HEK293 (cell line): ENCODE results near the gene EXD2.

ENCODE experiments used
- BCL11A ChIP-seq: fragments of 450-650 bp; formaldehyde crosslinking; IDR thresholded peaks from 2 replicates; pipeline ENCODE4 v1.5.1; 2016; ENCODE audit warnings: low read depth, missing biosample characterization, missing genetic modification characterization
- GLIS2 ChIP-seq: fragments of 450-650 bp; formaldehyde crosslinking; IDR thresholded peaks from 2 replicates; pipeline ENCODE4 v1.5.1; 2016; ENCODE audit warnings: missing biosample characterization, missing genetic modification characterization
- KLF16 ChIP-seq: fragments of 450-650 bp; formaldehyde crosslinking; IDR thresholded peaks from 2 replicates; pipeline ENCODE4 v1.5.1; 2017; ENCODE audit warnings: missing biosample characterization, missing genetic modification characterization
- MYNN ChIP-seq: fragments of 450-650 bp; formaldehyde crosslinking; IDR thresholded peaks from 2 replicates; pipeline ENCODE4 v1.5.1; 2016; ENCODE audit warnings: missing biosample characterization, missing genetic modification characterization, borderline replicate concordance
- PATZ1 ChIP-seq: fragments of 450-650 bp; formaldehyde crosslinking; IDR thresholded peaks from 2 replicates; pipeline ENCODE4 v1.5.1; 2016; ENCODE audit warnings: missing biosample characterization, missing genetic modification characterization
- ZBTB11 ChIP-seq: fragments of 450-650 bp; formaldehyde crosslinking; conservative IDR thresholded peaks from 2 replicates; pipeline ENCODE4 v1.5.1; 2016; ENCODE audit warnings: low read depth, missing biosample characterization, missing genetic modification characterization
- ZBTB20 ChIP-seq: fragments of 450-650 bp; formaldehyde crosslinking; IDR thresholded peaks from 2 replicates; pipeline ENCODE4 v1.5.1; 2016; ENCODE audit warnings: missing biosample characterization, missing genetic modification characterization
- ZBTB26 ChIP-seq: fragments of 450-650 bp; formaldehyde crosslinking; optimal IDR thresholded peaks from 2 replicates; pipeline ENCODE3; 2016; ENCODE audit warnings: missing biosample characterization, mild to moderate bottlenecking, missing genetic modification characterization
- ZIC2 ChIP-seq: fragments of 450-650 bp; formaldehyde crosslinking; IDR thresholded peaks from 2 replicates; pipeline ENCODE4 v1.5.1; 2016; ENCODE audit warnings: missing biosample characterization, missing genetic modification characterization
- ZNF146 ChIP-seq: fragments of 450-650 bp; formaldehyde crosslinking; IDR thresholded peaks from 2 replicates; pipeline ENCODE4 v1.5.1; 2016; ENCODE audit warnings: missing biosample characterization, missing genetic modification characterization
- ZNF157 ChIP-seq: fragments of 450-650 bp; formaldehyde crosslinking; IDR thresholded peaks from 2 replicates; pipeline ENCODE4 v1.5.1; 2016; ENCODE audit warnings: missing biosample characterization, missing genetic modification characterization
- ZNF24 ChIP-seq: fragments of 450-650 bp; formaldehyde crosslinking; IDR thresholded peaks from 2 replicates; pipeline ENCODE4 v1.5.1; 2016; ENCODE audit warnings: missing biosample characterization, missing genetic modification characterization
- ZNF248 ChIP-seq: fragments of 450-650 bp; formaldehyde crosslinking; IDR thresholded peaks from 2 replicates; pipeline ENCODE4 v1.5.1; 2017; ENCODE audit warnings: missing biosample characterization, missing genetic modification characterization
- ZNF335 ChIP-seq: fragments of 450-650 bp; formaldehyde crosslinking; conservative IDR thresholded peaks from 2 replicates; pipeline ENCODE4 v1.5.1; 2016; ENCODE audit warnings: missing biosample characterization, missing genetic modification characterization
- ZNF341 ChIP-seq: fragments of 450-650 bp; formaldehyde crosslinking; IDR thresholded peaks from 2 replicates; pipeline ENCODE4; 2016; ENCODE audit warnings: low read depth, missing biosample characterization, missing genetic modification characterization
- ZNF350 ChIP-seq: fragments of 450-650 bp; formaldehyde crosslinking; IDR thresholded peaks from 2 replicates; pipeline ENCODE4 v1.5.0; 2017; ENCODE audit warnings: missing biosample characterization, mild to moderate bottlenecking, missing genetic modification characterization
- ZNF398 ChIP-seq: fragments of 450-650 bp; formaldehyde crosslinking; IDR thresholded peaks from 2 replicates; pipeline ENCODE4 v1.5.1; 2017; ENCODE audit warnings: missing biosample characterization, missing genetic modification characterization
- ZNF404 ChIP-seq: fragments of 450-650 bp; formaldehyde crosslinking; IDR thresholded peaks from 2 replicates; pipeline ENCODE4 v1.5.1; 2017; ENCODE audit warnings: missing biosample characterization, missing genetic modification characterization
- ZNF473 ChIP-seq: fragments of 450-650 bp; formaldehyde crosslinking; IDR thresholded peaks from 2 replicates; pipeline ENCODE4 v1.5.1; 2017; ENCODE audit warnings: missing biosample characterization, missing genetic modification characterization
- ZNF501 ChIP-seq: fragments of 450-650 bp; formaldehyde crosslinking; IDR thresholded peaks from 2 replicates; pipeline ENCODE4 v1.5.1; 2016; ENCODE audit warnings: missing biosample characterization, missing genetic modification characterization
- ZNF544 ChIP-seq: fragments of 450-650 bp; formaldehyde crosslinking; IDR thresholded peaks from 2 replicates; pipeline ENCODE4 v1.5.0; 2017; ENCODE audit warnings: missing biosample characterization, missing genetic modification characterization
- ZNF561 ChIP-seq: fragments of 450-650 bp; IDR thresholded peaks from 2 replicates; pipeline ENCODE4 v1.5.1; 2018; ENCODE audit warnings: missing biosample characterization, missing genetic modification characterization, borderline replicate concordance
- ZNF596 ChIP-seq: fragments of 450-650 bp; IDR thresholded peaks from 2 replicates; pipeline ENCODE4 v1.5.0; 2018; ENCODE audit warnings: missing biosample characterization, mild to moderate bottlenecking, missing genetic modification characterization, moderate library complexity
- ZNF654 ChIP-seq: fragments of 450-650 bp; formaldehyde crosslinking; IDR thresholded peaks from 2 replicates; pipeline ENCODE4 v1.5.1; 2016; ENCODE audit warnings: low read depth, missing biosample characterization, missing genetic modification characterization
- ZNF660 ChIP-seq: fragments of 450-650 bp; IDR thresholded peaks from 2 replicates; pipeline ENCODE4 v1.5.1; 2018; ENCODE audit warnings: missing biosample characterization, mild to moderate bottlenecking, missing genetic modification characterization
- ZNF670 ChIP-seq: fragments of 450-650 bp; formaldehyde crosslinking; IDR thresholded peaks from 2 replicates; pipeline ENCODE4 v1.5.1; 2016; ENCODE audit warnings: missing biosample characterization, missing genetic modification characterization, low read depth
- ZNF692 ChIP-seq: fragments of 450-650 bp; formaldehyde crosslinking; IDR thresholded peaks from 2 replicates; pipeline ENCODE4 v1.5.1; 2016; ENCODE audit warnings: missing biosample characterization, missing genetic modification characterization
- ZNF76 ChIP-seq: fragments of 450-650 bp; formaldehyde crosslinking; IDR thresholded peaks from 2 replicates; pipeline ENCODE4; 2016; ENCODE audit warnings: low read depth, missing biosample characterization, missing genetic modification characterization, borderline replicate concordance
- ZXDB ChIP-seq: fragments of 450-650 bp; formaldehyde crosslinking; IDR thresholded peaks from 2 replicates; pipeline ENCODE4 v1.5.1; 2016; ENCODE audit warnings: missing biosample characterization, missing genetic modification characterization

EXD2 gene

GRCh38 chr14:69151458-69152180, 39.7 kb upstream of the EXD2 start (continued):
- TF ChIP-seq ZNF692 (tag by site-specific recombination), result peak; percentile 64; the same call in 1 of the 2 replicates
- 0 out of 2 replicates have a peak, but pooled peaks have one; percentile 29 for TF ChIP-seq MYNN
- TF ChIP-seq ZNF398 (tag by site-specific recombination), result peak; percentile 78
- no peak for TF ChIP-seq ZNF404 (tag by site-specific recombination)
- no peak for TF ChIP-seq ZNF544 (tag by site-specific recombination)
- peak; percentile 93; the same call in 1 of the 2 replicates for TF ChIP-seq ZNF660 (tag by site-specific recombination)
- 0 out of 2 replicates have a peak, but pooled peaks have one; percentile 60 for TF ChIP-seq ZNF24 (tag by site-specific recombination)
- TF ChIP-seq BCL11A (tag by site-specific recombination), result no peak
- peak; percentile 49 for TF ChIP-seq PATZ1 (tag by site-specific recombination)
- no peak for TF ChIP-seq ZNF146
- peak; percentile 61; the same call in 1 of the 2 replicates for TF ChIP-seq ZNF561 (tag by site-specific recombination)
- TF ChIP-seq ZNF596 (tag by site-specific recombination), result no peak
- no peak for TF ChIP-seq ZNF670 (tag by site-specific recombination)
- TF ChIP-seq ZNF335 (tag by site-specific recombination), result peak; percentile 91
- TF ChIP-seq ZNF157 (tag by site-specific recombination), result no peak
- TF ChIP-seq ZNF341 (tag by site-specific recombination), result peak; percentile 70
- peak; percentile 64 for TF ChIP-seq KLF16 (tag by site-specific recombination)
- TF ChIP-seq ZNF654, result 0 out of 2 replicates have a peak, but pooled peaks have one; percentile 11
- peak; percentile 36 for TF ChIP-seq ZBTB11 (tag by site-specific recombination)
- TF ChIP-seq ZIC2 (tag by site-specific recombination), result peak; percentile 43; the same call in 1 of the 2 replicates
- TF ChIP-seq GLIS2 (tag by site-specific recombination), result peak; percentile 89
- TF ChIP-seq ZNF76 (tag by site-specific recombination), result peak; percentile 63
- no peak for TF ChIP-seq ZNF473 (tag by site-specific recombination)
- no peak for TF ChIP-seq ZNF248 (tag by site-specific recombination)
- peak; percentile 63 for TF ChIP-seq ZXDB (tag by site-specific recombination)
- TF ChIP-seq ZNF501 (tag by site-specific recombination), result peak; percentile 61; the same call in 1 of the 2 replicates
- TF ChIP-seq ZBTB20 (tag by site-specific recombination), result peak; percentile 89
- no peak for TF ChIP-seq ZNF350 (tag by site-specific recombination)
- TF ChIP-seq ZBTB26 (tag by site-specific recombination), result peak; percentile 52
